ENCODE data around the gene OAS3. TPM values are rescaled to one million over a fixed set of nuclear protein-coding genes. Genes with fewer than 3 reads are reported as not detected.

Gene OAS3
- total RNA-seq, 1 experiment from 2014 or later = 1.2 TPM

DNA sequence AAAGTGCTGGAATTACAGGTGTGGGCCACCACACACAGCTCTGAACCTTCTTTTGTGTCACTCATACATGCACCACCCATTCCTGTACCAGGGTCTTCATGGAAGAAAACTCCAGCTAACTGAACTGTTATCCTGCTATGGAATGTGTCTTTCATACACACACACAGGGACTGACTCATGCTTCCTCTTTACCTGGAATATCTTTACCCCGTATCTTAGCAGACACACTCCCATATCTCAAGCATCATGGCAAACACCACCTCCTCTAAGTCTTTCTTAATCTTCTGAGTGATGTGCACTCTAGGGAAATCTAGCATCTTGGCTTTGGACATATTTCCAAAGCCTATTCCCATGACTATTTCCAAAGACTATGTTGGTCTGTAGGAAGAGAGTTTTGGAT is 83.2 kb downstream of the OAS3 start:
- Mint-ChIP-seq H3K9me3 (peaks cover 13% of the 10 kb centered on the region), H3K4me3 (no peak overlapping the region), H3K27me3 (ENCODE audit: low read depth) (peaks cover 5% of the 10 kb centered on the region; the same call in 1 of the 2 replicates), H3K27ac (no peak overlapping the region), H3K36me3 (no peaks in the 10 kb centered on the region), H3K4me1 (no peaks in the 10 kb centered on the region)
- no peak for ATAC-seq
- no peak for TF ChIP-seq GABPB1 (CRISPR knock-in tag; IDR thresholded peaks at IDR 0.05)
- TF ChIP-seq FOXP1 (CRISPR knock-in tag; IDR thresholded peaks at IDR 0.05; ENCODE audit: borderline replicate concordance) = no peak
- TF ChIP-seq, protein P1, sequence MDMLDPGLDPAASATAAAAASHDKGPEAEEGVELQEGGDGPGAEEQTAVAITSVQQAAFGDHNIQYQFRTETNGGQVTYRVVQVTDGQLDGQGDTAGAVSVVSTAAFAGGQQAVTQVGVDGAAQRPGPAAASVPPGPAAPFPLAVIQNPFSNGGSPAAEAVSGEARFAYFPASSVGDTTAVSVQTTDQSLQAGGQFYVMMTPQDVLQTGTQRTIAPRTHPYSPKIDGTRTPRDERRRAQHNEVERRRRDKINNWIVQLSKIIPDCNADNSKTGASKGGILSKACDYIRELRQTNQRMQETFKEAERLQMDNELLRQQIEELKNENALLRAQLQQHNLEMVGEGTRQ (CRISPR knock-in tag; IDR thresholded peaks at IDR 0.05) = no peak
- TF ChIP-seq, protein P2, sequence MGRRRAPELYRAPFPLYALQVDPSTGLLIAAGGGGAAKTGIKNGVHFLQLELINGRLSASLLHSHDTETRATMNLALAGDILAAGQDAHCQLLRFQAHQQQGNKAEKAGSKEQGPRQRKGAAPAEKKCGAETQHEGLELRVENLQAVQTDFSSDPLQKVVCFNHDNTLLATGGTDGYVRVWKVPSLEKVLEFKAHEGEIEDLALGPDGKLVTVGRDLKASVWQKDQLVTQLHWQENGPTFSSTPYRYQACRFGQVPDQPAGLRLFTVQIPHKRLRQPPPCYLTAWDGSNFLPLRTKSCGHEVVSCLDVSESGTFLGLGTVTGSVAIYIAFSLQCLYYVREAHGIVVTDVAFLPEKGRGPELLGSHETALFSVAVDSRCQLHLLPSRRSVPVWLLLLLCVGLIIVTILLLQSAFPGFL (CRISPR knock-in tag; IDR thresholded peaks at IDR 0.05; ENCODE audit: borderline replicate concordance) = no peak
- TF ChIP-seq, protein P3, sequence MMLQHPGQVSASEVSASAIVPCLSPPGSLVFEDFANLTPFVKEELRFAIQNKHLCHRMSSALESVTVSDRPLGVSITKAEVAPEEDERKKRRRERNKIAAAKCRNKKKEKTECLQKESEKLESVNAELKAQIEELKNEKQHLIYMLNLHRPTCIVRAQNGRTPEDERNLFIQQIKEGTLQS (CRISPR knock-in tag; conservative IDR thresholded peaks at IDR 0.05) = no peak
- TF ChIP-seq, protein P4, sequence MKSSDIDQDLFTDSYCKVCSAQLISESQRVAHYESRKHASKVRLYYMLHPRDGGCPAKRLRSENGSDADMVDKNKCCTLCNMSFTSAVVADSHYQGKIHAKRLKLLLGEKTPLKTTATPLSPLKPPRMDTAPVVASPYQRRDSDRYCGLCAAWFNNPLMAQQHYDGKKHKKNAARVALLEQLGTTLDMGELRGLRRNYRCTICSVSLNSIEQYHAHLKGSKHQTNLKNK (CRISPR knock-in tag; IDR thresholded peaks at IDR 0.05) = no peak
- no peak for TF ChIP-seq PRRX2 (CRISPR knock-in tag; IDR thresholded peaks at IDR 0.05)
- TF ChIP-seq, protein P5, sequence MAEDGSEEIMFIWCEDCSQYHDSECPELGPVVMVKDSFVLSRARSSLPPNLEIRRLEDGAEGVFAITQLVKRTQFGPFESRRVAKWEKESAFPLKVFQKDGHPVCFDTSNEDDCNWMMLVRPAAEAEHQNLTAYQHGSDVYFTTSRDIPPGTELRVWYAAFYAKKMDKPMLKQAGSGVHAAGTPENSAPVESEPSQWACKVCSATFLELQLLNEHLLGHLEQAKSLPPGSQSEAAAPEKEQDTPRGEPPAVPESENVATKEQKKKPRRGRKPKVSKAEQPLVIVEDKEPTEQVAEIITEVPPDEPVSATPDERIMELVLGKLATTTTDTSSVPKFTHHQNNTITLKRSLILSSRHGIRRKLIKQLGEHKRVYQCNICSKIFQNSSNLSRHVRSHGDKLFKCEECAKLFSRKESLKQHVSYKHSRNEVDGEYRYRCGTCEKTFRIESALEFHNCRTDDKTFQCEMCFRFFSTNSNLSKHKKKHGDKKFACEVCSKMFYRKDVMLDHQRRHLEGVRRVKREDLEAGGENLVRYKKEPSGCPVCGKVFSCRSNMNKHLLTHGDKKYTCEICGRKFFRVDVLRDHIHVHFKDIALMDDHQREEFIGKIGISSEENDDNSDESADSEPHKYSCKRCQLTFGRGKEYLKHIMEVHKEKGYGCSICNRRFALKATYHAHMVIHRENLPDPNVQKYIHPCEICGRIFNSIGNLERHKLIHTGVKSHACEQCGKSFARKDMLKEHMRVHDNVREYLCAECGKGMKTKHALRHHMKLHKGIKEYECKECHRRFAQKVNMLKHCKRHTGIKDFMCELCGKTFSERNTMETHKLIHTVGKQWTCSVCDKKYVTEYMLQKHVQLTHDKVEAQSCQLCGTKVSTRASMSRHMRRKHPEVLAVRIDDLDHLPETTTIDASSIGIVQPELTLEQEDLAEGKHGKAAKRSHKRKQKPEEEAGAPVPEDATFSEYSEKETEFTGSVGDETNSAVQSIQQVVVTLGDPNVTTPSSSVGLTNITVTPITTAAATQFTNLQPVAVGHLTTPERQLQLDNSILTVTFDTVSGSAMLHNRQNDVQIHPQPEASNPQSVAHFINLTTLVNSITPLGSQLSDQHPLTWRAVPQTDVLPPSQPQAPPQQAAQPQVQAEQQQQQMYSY (CRISPR knock-in tag; IDR thresholded peaks at IDR 0.05) = no peak
- TF ChIP-seq, protein P6, sequence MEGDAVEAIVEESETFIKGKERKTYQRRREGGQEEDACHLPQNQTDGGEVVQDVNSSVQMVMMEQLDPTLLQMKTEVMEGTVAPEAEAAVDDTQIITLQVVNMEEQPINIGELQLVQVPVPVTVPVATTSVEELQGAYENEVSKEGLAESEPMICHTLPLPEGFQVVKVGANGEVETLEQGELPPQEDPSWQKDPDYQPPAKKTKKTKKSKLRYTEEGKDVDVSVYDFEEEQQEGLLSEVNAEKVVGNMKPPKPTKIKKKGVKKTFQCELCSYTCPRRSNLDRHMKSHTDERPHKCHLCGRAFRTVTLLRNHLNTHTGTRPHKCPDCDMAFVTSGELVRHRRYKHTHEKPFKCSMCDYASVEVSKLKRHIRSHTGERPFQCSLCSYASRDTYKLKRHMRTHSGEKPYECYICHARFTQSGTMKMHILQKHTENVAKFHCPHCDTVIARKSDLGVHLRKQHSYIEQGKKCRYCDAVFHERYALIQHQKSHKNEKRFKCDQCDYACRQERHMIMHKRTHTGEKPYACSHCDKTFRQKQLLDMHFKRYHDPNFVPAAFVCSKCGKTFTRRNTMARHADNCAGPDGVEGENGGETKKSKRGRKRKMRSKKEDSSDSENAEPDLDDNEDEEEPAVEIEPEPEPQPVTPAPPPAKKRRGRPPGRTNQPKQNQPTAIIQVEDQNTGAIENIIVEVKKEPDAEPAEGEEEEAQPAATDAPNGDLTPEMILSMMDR (IDR thresholded peaks at IDR 0.05) = no peak
- no peak for TF ChIP-seq TCF7 (CRISPR knock-in tag; IDR thresholded peaks at IDR 0.05; ENCODE audit: low read depth)
- TF ChIP-seq, protein P7, sequence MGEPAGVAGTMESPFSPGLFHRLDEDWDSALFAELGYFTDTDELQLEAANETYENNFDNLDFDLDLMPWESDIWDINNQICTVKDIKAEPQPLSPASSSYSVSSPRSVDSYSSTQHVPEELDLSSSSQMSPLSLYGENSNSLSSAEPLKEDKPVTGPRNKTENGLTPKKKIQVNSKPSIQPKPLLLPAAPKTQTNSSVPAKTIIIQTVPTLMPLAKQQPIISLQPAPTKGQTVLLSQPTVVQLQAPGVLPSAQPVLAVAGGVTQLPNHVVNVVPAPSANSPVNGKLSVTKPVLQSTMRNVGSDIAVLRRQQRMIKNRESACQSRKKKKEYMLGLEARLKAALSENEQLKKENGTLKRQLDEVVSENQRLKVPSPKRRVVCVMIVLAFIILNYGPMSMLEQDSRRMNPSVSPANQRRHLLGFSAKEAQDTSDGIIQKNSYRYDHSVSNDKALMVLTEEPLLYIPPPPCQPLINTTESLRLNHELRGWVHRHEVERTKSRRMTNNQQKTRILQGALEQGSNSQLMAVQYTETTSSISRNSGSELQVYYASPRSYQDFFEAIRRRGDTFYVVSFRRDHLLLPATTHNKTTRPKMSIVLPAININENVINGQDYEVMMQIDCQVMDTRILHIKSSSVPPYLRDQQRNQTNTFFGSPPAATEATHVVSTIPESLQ (CRISPR knock-in tag; IDR thresholded peaks at IDR 0.05) = no peak
- no peak for TF ChIP-seq ZNF263 (CRISPR knock-in tag; IDR thresholded peaks at IDR 0.05; ENCODE audit: low read depth)
- TF ChIP-seq ZNF423 (CRISPR knock-in tag; IDR thresholded peaks at IDR 0.05) = no peak
- TF ChIP-seq MXD4 (CRISPR knock-in tag; IDR thresholded peaks at IDR 0.05; ENCODE audit: borderline replicate concordance) = no peak
- TF ChIP-seq JAZF1 (CRISPR knock-in tag; IDR thresholded peaks at IDR 0.05) = no peak
- no peak for TF ChIP-seq SMAD4 (CRISPR knock-in tag; IDR thresholded peaks at IDR 0.05)
- TF ChIP-seq TEAD4 (CRISPR knock-in tag; IDR thresholded peaks at IDR 0.05) = no peak
- no peak for TF ChIP-seq CREB1 (CRISPR knock-in tag; IDR thresholded peaks at IDR 0.05)
- no peak for TF ChIP-seq ZNF121 (CRISPR knock-in tag; IDR thresholded peaks at IDR 0.05)
- no peak for TF ChIP-seq RELA (CRISPR knock-in tag; IDR thresholded peaks at IDR 0.05; ENCODE audit: borderline replicate concordance)
- DNase-seq (ENCODE audit: low spot score) = no peak
- POLR2A ChIA-PET = no interaction called here
- CTCF ChIA-PET = interaction anchor here (4.2 kb wide), 1 partner anchor 28 kb away, joined by 22 read pairs; no protein-coding TSS in a partner anchor

Other genes with a start within 250 kb of the OAS3 start
- gene RPH3A, start 146.7 kb upstream of the OAS3 start, total RNA-seq (2021) = 0.07 to 0.11 TPM (median 0.09 TPM) in 3 replicates
- gene OAS1, start 31.5 kb upstream of the OAS3 start, total RNA-seq (2021) = 0.24 to 0.30 TPM (median 0.27 TPM) in 3 replicates
- gene OAS2, start 40.0 kb downstream of the OAS3 start, total RNA-seq (2021) = 0.27 to 0.48 TPM (median 0.28 TPM) in 3 replicates
- 6.2 to 9.2 TPM (median 7.7 TPM) in 3 replicates for gene DTX1, start 118.3 kb downstream of the OAS3 start, total RNA-seq (2021)
- gene RASAL1, start 197.3 kb downstream of the OAS3 start, total RNA-seq (2021) = 6.9 to 8.1 TPM (median 8.0 TPM) in 3 replicates
- gene CFAP73, start 211.2 kb downstream of the OAS3 start, total RNA-seq (2021) = 0.30 to 0.94 TPM (median 0.37 TPM) in 3 replicates
- gene DDX54, start 247.0 kb downstream of the OAS3 start, total RNA-seq (2021) = 120 to 151 TPM (median 123 TPM) in 3 replicates
- 26.4 to 29.3 TPM (median 27.1 TPM) in 3 replicates for gene RITA1, start 247.2 kb downstream of the OAS3 start, total RNA-seq (2021)

Measured in WTC11 (cell line).